Measurements from ENCODE around the gene TNFRSF9. TPM values are rescaled to one million over a fixed set of nuclear protein-coding genes. Genes with fewer than 3 reads are reported as not detected.
A peak's percentile ranks its signal among the peaks of the same experiment; 100 is the strongest.

The TNFRSF9 gene
- total and polyA plus RNA-seq, 2 experiments from 2014 or later: not detected

DNA sequence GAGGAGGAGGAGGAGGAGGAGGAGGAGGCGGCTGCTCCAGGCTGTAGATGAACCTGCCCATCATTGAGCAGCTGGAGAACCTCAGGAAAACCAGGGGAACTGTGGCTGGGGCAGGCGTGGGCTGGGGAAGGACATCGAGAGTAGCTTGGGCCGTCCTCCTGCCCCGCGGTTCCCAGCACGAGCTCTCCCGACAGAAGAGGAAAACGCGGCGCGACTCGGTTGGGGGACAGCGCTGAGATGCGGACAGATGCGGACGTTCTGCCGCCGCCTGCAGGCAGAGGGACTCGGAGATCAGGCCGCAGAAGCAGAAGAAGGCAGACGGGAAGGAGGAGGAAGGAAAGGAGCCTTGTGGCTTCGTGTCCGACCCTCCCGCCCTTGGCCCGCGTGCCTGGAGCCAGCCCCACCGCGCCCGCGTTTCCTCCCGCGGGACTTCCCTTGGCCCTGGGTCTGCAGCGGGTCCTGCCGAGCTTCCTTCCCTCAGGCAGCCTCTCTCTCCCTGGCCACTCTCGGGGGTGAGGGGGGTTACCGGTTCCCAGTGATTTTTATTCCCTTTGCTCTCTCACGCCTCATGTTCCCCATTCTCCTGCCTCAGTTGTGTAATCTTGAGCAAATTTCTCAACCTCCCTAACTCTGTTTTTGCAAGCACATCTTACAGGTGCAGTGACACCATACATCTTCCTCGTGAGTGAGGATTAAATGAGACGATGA lies 1.7 kb upstream of the TNFRSF9 start:
- no peak overlapping the region for H3K27ac ChIP-seq
- H3K9me3 ChIP-seq (ENCODE audit: low read depth): no peaks in the 10 kb centered on the region
- TF ChIP-seq, protein P1, sequence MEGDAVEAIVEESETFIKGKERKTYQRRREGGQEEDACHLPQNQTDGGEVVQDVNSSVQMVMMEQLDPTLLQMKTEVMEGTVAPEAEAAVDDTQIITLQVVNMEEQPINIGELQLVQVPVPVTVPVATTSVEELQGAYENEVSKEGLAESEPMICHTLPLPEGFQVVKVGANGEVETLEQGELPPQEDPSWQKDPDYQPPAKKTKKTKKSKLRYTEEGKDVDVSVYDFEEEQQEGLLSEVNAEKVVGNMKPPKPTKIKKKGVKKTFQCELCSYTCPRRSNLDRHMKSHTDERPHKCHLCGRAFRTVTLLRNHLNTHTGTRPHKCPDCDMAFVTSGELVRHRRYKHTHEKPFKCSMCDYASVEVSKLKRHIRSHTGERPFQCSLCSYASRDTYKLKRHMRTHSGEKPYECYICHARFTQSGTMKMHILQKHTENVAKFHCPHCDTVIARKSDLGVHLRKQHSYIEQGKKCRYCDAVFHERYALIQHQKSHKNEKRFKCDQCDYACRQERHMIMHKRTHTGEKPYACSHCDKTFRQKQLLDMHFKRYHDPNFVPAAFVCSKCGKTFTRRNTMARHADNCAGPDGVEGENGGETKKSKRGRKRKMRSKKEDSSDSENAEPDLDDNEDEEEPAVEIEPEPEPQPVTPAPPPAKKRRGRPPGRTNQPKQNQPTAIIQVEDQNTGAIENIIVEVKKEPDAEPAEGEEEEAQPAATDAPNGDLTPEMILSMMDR (IDR thresholded peaks at IDR 0.05; ENCODE audit: low read depth, low read length): peak; percentile 33
- H3K4me1 ChIP-seq (ENCODE audit: low read depth): no peaks in the 10 kb centered on the region
- peaks cover 48% of the 10 kb centered on the region for H3K27me3 ChIP-seq
- no peaks in the 10 kb centered on the region for H3K36me3 ChIP-seq
- H3K4me3 ChIP-seq: no peak overlapping the region
- peak; percentile 71 to 74 for DNase-seq (ENCODE audit: low read depth in 1 of 2, low spot score in 1 of 2)

DNA sequence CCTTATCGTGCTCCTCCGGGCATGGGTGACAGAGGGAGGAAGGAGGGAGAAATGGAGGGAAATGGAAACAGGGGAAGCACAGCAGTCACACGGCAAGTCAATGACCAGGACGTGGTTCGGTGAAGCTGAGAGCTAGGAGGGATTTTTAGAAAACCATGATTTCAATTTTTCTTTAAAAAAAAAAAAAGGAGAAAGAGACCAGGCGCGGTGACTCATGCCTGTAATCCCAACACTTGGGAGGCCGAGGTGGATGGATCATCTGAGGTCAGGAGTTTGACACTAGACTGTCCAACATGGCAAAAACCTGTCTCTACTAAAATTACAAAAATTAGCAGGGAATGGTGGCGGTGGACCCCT lies 776 bp upstream of the TNFRSF9 start:
- H3K27me3 ChIP-seq: peaks cover 48% of the 10 kb centered on the region
- TF ChIP-seq, protein P1 (IDR thresholded peaks at IDR 0.05; ENCODE audit: low read depth, low read length): no peak
- no peak overlapping the region for H3K4me3 ChIP-seq
- no peaks in the 10 kb centered on the region for H3K4me1 ChIP-seq (ENCODE audit: low read depth)
- no peaks in the 10 kb centered on the region for H3K36me3 ChIP-seq
- peak in 1 of 2 donors; percentile 29 for DNase-seq (ENCODE audit: low read depth in 1 of 2, low spot score in 1 of 2)
- no peaks in the 10 kb centered on the region for H3K9me3 ChIP-seq (ENCODE audit: low read depth)
- no peak overlapping the region for H3K27ac ChIP-seq

DNA sequence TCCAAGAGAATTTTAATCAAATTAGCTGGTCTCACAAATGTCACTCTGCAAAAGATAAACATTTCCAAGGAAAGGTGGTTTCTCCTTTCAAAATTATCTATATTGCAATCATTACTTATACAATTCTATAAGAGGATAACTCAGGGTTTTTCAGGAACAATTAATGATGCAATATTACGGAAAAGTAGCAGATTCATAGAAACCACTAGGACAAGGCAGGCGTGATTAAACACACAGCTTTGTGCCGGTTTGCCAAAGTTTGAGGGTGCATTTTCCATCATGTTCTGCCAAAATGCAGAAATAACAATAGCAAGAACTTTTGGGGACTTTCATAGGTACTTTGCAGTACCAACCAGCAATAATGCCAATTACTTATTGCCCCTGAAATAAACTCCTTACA lies 605 bp downstream of the TNFRSF9 start:
- Histone ChIP-seq H3K9me3 (ENCODE audit: low read depth) (no peaks in the 10 kb centered on the region), H3K27ac (no peak overlapping the region), H3K36me3 (no peaks in the 10 kb centered on the region), H3K4me1 (ENCODE audit: low read depth) (no peaks in the 10 kb centered on the region), H3K4me3 (no peak overlapping the region), H3K27me3 (peaks cover 48% of the 10 kb centered on the region)
- peak in 1 of 2 donors; percentile 52 for DNase-seq (ENCODE audit: low read depth in 1 of 2, low spot score in 1 of 2)
- TF ChIP-seq, protein P1 (IDR thresholded peaks at IDR 0.05; ENCODE audit: low read depth, low read length): no peak

DNA sequence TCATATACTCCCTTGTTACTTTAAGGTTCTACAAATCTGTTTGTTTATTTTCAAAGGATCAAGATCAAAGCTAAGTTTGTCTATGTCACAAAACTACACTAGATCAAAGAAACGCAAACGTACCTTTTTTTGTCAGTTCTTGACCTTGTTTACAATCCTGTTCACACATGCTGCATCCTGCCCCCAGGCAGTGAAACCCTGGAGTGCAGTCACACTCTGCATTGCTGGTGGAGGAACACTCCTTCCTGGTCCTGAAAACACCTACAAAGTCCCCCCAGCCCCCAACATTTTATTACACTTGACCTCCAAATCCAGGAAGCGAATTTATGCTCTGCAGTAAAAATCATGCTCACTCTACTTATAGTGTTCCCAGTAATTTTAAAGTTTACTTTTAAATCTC lies 2.6 kb downstream of the TNFRSF9 start:
- no peak for DNase-seq (ENCODE audit: low read depth in 1 of 2, low spot score in 1 of 2)
- TF ChIP-seq, protein P1 (IDR thresholded peaks at IDR 0.05; ENCODE audit: low read depth, low read length): no peak
- Histone ChIP-seq H3K9me3 (ENCODE audit: low read depth) (no peaks in the 10 kb centered on the region), H3K4me1 (ENCODE audit: low read depth) (no peaks in the 10 kb centered on the region), H3K27ac (no peak overlapping the region), H3K36me3 (no peaks in the 10 kb centered on the region), H3K4me3 (no peak overlapping the region), H3K27me3 (peaks cover 38% of the 10 kb centered on the region)

DNA sequence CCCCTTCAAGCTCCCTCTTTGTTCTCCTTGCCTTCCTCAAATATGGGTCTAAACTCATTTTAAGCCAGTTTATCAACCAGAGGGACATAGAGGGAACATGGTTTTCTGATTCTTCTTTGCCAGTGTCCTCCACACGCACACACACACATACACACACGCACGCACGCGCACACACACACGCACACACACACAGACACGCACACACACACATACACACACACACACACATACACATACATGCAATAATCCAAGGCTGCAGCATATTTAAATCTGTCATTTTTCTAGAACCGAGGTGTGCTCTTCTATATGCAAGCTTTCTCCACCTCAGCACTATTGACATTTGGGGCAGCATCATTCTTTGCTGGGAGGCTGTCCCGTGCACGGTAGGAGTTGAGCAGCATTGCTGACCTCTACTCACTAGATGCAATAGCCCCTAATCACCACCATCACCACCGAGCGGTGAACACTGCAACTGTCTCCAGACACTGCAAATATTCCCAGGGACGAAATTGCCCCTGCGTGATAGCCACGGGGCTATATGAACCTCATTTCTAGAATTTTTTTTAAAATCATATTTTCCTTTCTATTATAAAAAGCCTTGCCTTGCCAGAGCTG lies 8.0 kb downstream of the TNFRSF9 start:
- H3K27ac ChIP-seq: no peak overlapping the region

More for the DNA sequence above, 8.0 kb downstream of the TNFRSF9 start:
- TF ChIP-seq, protein P1 (IDR thresholded peaks at IDR 0.05; ENCODE audit: low read depth, low read length): no peak
- Histone ChIP-seq H3K9me3 (ENCODE audit: low read depth) (no peaks in the 10 kb centered on the region), H3K36me3 (no peaks in the 10 kb centered on the region), H3K4me1 (ENCODE audit: low read depth) (no peaks in the 10 kb centered on the region), H3K27me3 (no peaks in the 10 kb centered on the region), H3K4me3 (no peak overlapping the region)
- DNase-seq (ENCODE audit: low read depth in 1 of 2, low spot score in 1 of 2): no peak
